ENCODE measurements around the gene APOOL.
"Not testable (repeated sequence)": the region's sequence is repeated elsewhere in the genome, so short reads cannot be mapped to it uniquely, and the experiment has no call there.

DNA sequence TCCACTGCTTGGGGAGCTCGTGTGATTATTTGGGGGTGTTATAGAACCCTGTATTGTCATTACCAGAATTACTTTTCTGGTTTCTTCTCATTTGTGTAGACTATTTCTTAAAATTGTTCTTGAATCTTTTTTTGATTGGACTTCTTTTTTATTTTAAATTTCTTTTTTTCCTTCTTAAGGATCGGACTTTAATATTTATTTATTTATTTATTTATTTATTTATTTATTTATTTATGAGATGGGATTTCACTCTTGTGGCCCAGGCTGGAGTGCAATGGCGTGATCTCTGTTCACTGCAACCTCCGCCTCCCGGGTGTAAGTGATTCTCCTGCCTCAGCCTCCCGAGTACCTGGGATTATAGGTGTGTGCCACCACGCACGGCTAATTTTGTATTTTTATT is 11.7 kb downstream of the APOOL start:
- TF ChIP-seq POLR2A (IDR thresholded peaks at IDR 0.05; ENCODE audit: low read depth) = not testable (repeated sequence)
- TF ChIP-seq, protein P1, sequence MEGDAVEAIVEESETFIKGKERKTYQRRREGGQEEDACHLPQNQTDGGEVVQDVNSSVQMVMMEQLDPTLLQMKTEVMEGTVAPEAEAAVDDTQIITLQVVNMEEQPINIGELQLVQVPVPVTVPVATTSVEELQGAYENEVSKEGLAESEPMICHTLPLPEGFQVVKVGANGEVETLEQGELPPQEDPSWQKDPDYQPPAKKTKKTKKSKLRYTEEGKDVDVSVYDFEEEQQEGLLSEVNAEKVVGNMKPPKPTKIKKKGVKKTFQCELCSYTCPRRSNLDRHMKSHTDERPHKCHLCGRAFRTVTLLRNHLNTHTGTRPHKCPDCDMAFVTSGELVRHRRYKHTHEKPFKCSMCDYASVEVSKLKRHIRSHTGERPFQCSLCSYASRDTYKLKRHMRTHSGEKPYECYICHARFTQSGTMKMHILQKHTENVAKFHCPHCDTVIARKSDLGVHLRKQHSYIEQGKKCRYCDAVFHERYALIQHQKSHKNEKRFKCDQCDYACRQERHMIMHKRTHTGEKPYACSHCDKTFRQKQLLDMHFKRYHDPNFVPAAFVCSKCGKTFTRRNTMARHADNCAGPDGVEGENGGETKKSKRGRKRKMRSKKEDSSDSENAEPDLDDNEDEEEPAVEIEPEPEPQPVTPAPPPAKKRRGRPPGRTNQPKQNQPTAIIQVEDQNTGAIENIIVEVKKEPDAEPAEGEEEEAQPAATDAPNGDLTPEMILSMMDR (IDR thresholded peaks at IDR 0.05) = not testable (repeated sequence)

Measured in esophagus muscularis mucosa (tissue), 3 donors.